Esophagus muscularis mucosa (tissue), 4 donors: ENCODE results near the gene CPB2. TPM values are rescaled to one million over a fixed set of nuclear protein-coding genes. Genes with fewer than 3 reads are reported as not detected.

Source experiments
- DNase-seq: peaks from one replicate; pipeline ENCODE4 v3.0.0-alpha.2; 2017; ENCODE audit errors: extremely low spot score
- H3K27ac ChIP-seq, 4 donors: fragments of 200-600 bp; sonication (generic); replicated peaks in 1 of 4; 1 replicate in 3 of 4; 2 replicates in 1 of 4; pipeline ENCODE4 v1.5.1; 2016 to 2019; ENCODE audit warnings: mild to moderate bottlenecking in 1 of 4
- H3K27me3 ChIP-seq, 4 donors: fragments of 200-600 bp; sonication (generic); one replicate each; pipeline versions ENCODE4 v1.5.1 to v1.6.0; 2016 to 2019
- H3K36me3 ChIP-seq, 4 donors: fragments of 200-600 bp; sonication (generic); one replicate each; pipeline ENCODE4 v1.5.1; 2016 to 2019
- H3K4me1 ChIP-seq, 4 donors: fragments of 200-600 bp; sonication (generic); one replicate each; pipeline ENCODE4 v1.5.1; 2016 to 2019
- H3K4me3 ChIP-seq, 4 donors: fragments of 200-600 bp; sonication (generic); 1 replicate in 2 of 4; 2 replicates in 2 of 4; pipeline ENCODE4 v1.5.1; 2016 to 2019; ENCODE audit warnings: mild to moderate bottlenecking in 4 of 4, moderate library complexity in 1 of 4
- H3K9me3 ChIP-seq, 4 donors: fragments of 200-600 bp; sonication (generic); 1 replicate in 3 of 4; 2 replicates in 1 of 4; pipeline ENCODE4 v1.5.1; 2016 to 2019
- CTCF ChIP-seq, 3 experiments: fragments of 200-600 bp in 2 of 3; fragments of 450-650 bp in 1 of 3; sonication (generic) in 2 of 3; IDR thresholded peaks; one replicate each; pipeline ENCODE4 v1.5.1; 2017 to 2019; ENCODE audit warnings: antibody characterized with exemption in 3 of 3, mild to moderate bottlenecking in 2 of 3, moderate library complexity in 1 of 3
- EP300 ChIP-seq: sonication (generic); formaldehyde crosslinking; IDR thresholded peaks from one replicate; pipeline ENCODE4 v1.6.1; 2017; ENCODE audit warnings: antibody characterized with exemption
- POLR2A ChIP-seq: fragments of 450-650 bp; IDR thresholded peaks from one replicate; pipeline ENCODE4 v1.6.1; 2017; ENCODE audit warnings: antibody characterized with exemption, moderate library complexity, mild to moderate bottlenecking, low read depth
- POLR2AphosphoS5 ChIP-seq, 2 donors: sonication (generic); formaldehyde crosslinking; IDR thresholded peaks; one replicate each; pipeline ENCODE4 v1.6.1; 2017; ENCODE audit warnings: antibody characterized with exemption in 2 of 2
- WGBS: methylation state at CpG from one replicate; pipeline ENCODE4 v1.1.5; 2018; 5-methylcytosine and 5-hydroxymethylcytosine counted together
- intact Hi-C: fragments of 100-400 bp; cut with DNase I; formaldehyde crosslinking; loops from one replicate; pipeline ENCODE4 v1.15.1; 2023
- total RNA-seq, 4 donors: library from RNA; depleted of rRNA; stranded (reverse); fragments of >200 nt; gene quantifications; one replicate each; pipeline versions ENCODE4 v1.1.0 to v1.2.1, GENCODE V29; 2016

The CPB2 gene
- total RNA-seq, 4 donors from 2014 or later, result not detected

DNA sequence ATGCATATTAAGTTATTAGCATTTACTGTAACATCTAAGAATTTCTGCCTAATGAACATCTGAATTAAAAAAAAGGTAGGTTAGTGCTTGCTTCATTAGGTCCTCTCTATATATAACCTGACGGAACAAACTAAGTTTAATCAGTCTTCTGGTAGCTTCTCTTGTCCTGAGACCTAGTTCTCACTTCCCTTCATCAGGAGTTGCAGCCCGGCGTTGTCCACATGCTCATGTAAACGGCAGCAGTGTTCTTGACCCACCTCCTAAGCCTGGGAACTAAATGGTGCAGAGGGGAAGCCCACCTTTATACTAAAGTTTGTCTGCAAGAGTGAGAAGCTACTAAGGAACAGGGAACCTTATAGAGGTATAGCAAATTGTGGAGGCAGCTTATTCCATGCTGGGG is 31.9 kb upstream of the CPB2 start:
- H3K27me3 ChIP-seq, result no peaks in the 10 kb centered on the region
- no peak overlapping the region for H3K27ac ChIP-seq
- DNase-seq, result no peak
- intact Hi-C loops, result no loop called here
- no peak for TF ChIP-seq POLR2AphosphoS5 (IDR thresholded peaks at IDR 0.05)
- TF ChIP-seq CTCF (IDR thresholded peaks at IDR 0.05), result no peak
- TF ChIP-seq EP300, result no peak
- TF ChIP-seq POLR2A, result no peak
- H3K9me3 ChIP-seq, result no peaks in the 10 kb centered on the region
- H3K4me3 ChIP-seq, result no peak overlapping the region
- no peaks in the 10 kb centered on the region for H3K36me3 ChIP-seq
- no peaks in the 10 kb centered on the region for H3K4me1 ChIP-seq
- 78% methylated on average over 4 of the region's 4 CpGs for WGBS

- no peaks in the 10 kb centered on the region for H3K4me1 ChIP-seq
- H3K4me3 ChIP-seq, result no peak overlapping the region
- H3K27ac ChIP-seq, result no peak overlapping the region
- no peaks in the 10 kb centered on the region for H3K9me3 ChIP-seq
- H3K27me3 ChIP-seq, result peaks cover 0 to 5% (median 0%) of the 10 kb centered on the region in 4 donors
- H3K36me3 ChIP-seq, result no peaks in the 10 kb centered on the region
- TF ChIP-seq CTCF (IDR thresholded peaks at IDR 0.05) (no peak), POLR2A (no peak), EP300 (no peak), POLR2AphosphoS5 (IDR thresholded peaks at IDR 0.05) (no peak)
- intact Hi-C loops, result no loop called here
- DNase-seq, result no peak
- 59% methylated on average over 4 of the region's 4 CpGs for WGBS
Observed at GRCh38 chr13:46134961-46135522, 30.2 kb upstream of the CPB2 start.

DNA sequence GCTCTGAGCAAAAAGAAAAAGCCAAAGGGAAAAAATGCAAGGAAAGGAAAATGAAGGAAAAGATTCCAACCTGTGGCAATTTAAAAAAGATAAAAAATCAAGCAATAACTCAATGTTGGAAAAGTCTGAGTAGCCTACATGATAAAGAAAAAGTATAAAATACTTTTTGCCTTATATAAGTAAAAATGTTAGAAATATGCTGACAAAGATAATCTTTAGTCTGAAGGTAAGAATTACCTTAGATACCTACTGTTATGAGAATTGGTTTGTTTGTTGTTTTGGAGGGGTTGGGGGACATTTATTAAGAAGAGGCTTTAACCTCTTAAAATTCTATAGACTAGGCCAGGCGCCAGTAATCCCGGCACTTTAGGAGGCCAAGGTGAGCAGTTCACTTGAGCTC is 29.7 kb upstream of the CPB2 start:
- TF ChIP-seq CTCF (IDR thresholded peaks at IDR 0.05), result no peak
- TF ChIP-seq POLR2A, result no peak
- no peak for TF ChIP-seq POLR2AphosphoS5 (IDR thresholded peaks at IDR 0.05)
- TF ChIP-seq EP300, result no peak
- WGBS, result 90% methylated on average over 2 of the region's 2 CpGs
- intact Hi-C loops, result no loop called here

DNA sequence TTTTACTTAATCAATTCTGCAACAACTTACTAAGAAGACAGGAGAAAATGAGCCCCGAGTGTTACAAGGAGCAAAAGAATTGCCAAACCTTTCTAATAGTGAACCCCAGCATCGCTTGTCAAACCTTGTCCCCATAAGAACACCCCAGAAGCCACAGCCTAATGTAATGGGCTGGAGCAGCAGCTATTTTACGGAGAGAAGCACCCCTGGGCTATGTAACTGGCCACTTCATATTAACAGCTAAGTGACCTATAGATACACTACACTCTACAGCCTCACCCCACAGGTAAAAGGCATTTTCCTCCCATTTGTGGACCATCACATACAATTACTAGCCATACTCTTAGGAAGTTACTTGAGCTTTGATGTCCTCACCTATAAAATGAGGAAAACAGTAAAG is 27.3 kb upstream of the CPB2 start:
- peaks cover 0 to 7% (median 0%) of the 10 kb centered on the region in 4 donors for H3K27me3 ChIP-seq
- H3K36me3 ChIP-seq, result no peaks in the 10 kb centered on the region
- DNase-seq, result no peak
- no peaks in the 10 kb centered on the region for H3K4me1 ChIP-seq
- H3K9me3 ChIP-seq, result no peaks in the 10 kb centered on the region
- H3K27ac ChIP-seq, result no peak overlapping the region
- TF ChIP-seq POLR2AphosphoS5 (IDR thresholded peaks at IDR 0.05) (no peak), POLR2A (no peak), EP300 (no peak), CTCF (IDR thresholded peaks at IDR 0.05) (no peak)
- intact Hi-C loops, result no loop called here
- 88% methylated on average over 3 of the region's 3 CpGs for WGBS
- H3K4me3 ChIP-seq, result no peak overlapping the region

More for the DNA sequence above, 29.7 kb upstream of the CPB2 start:
- no peak for DNase-seq
- H3K27me3 ChIP-seq, result peaks cover 0 to 7% (median 0%) of the 10 kb centered on the region in 4 donors
- H3K4me1 ChIP-seq, result no peaks in the 10 kb centered on the region
- no peak overlapping the region for H3K4me3 ChIP-seq
- no peaks in the 10 kb centered on the region for H3K9me3 ChIP-seq
- no peak overlapping the region for H3K27ac ChIP-seq
- no peaks in the 10 kb centered on the region for H3K36me3 ChIP-seq

GRCh38 chr13:46131705-46132104 is 26.9 kb upstream of the CPB2 start:
- no peak for TF ChIP-seq POLR2A
- no peak for TF ChIP-seq CTCF (IDR thresholded peaks at IDR 0.05)
- TF ChIP-seq POLR2AphosphoS5 (IDR thresholded peaks at IDR 0.05), result no peak
- TF ChIP-seq EP300, result no peak
- Histone ChIP-seq H3K36me3 (no peaks in the 10 kb centered on the region), H3K27me3 (peaks cover 0 to 7% (median 0%) of the 10 kb centered on the region in 4 donors), H3K27ac (no peak overlapping the region), H3K9me3 (no peaks in the 10 kb centered on the region), H3K4me1 (no peaks in the 10 kb centered on the region), H3K4me3 (no peak overlapping the region)
- intact Hi-C loops, result no loop called here
- no peak for DNase-seq
